DMS153 (cell line): ENCODE data around the gene RNF10.
"Not testable (repeated sequence)": the region's sequence is repeated elsewhere in the genome, so short reads cannot be mapped to it uniquely, and the experiment has no call there.

Experiments
- DNase-seq: peaks from one replicate; lab custom pipeline; 2025; lab: John Stamatoyannopoulos, UW

The RNF10 gene

DNA sequence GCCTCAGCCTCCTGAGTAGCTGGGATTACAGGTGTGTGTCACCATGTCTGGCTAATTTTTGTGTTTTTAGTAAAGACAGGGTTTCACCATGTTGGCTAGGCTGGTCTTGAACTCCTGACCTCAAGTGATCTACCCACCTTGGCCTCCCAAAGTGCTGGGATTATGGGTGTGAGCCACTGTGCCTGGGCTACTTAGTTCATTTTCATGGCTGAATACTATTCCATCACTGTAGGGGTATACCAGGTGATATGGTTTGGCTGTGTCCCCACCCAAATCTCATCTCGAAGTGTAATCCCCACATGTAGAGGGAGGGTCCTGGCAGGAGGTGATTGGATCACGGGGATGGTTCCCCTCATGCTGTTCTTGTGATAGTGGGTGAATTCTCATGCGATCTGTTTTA is 83.0 kb downstream of the RNF10 start:
- not testable (repeated sequence) for DNase-seq

DNA sequence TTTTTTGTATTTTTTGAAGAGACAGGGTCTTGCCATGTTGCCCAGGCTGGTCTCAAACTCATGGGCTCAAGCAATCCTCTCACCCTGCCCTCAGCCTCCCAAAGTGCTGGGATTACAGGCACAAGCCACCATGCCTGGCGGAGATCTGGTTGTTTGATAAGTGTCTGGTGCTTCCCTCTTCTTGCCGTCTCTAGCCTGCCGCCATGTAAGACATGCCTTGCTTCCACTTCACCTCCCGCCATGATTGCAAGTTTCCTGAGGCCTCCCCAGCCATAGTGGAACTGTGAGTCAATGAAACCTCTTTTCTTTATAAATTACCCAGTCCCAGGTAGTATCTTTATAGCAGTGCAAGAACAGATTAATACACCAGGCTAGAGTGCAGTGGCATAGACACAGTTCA is 83.6 kb downstream of the RNF10 start:
- DNase-seq: not testable (repeated sequence)

DNA sequence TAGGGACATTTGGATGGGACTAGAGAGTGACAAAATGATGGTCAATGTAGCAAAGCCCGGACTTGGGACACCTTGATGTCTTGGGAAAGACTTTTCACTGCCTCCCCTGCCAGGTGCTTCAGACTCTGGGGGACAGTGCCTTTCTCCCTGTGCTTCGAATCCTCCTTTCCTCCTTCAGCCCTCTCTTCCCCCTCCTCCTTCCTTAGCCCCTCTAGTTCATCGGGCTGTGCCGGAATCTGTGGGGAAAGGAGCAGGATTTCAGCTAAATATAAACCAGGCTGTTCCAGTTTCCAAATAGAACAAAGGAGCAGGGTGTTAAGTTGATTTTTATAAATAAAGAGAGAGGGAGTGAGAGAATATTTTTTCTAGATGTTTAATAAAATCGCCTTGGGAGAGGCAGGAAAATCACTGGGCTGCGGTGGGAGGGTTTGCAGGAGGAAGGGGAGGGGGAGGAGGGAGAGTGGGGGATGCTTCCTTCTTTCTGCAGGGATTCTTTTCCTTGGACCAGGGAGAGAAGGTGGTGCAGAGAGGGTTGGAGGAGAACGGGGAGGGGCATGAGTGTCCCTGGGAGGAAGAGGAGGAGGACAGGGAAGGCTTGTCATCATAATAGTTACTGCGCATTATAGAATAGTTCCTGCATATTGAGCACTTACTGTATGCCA is 84.9 kb downstream of the RNF10 start:
- no peak for DNase-seq

DNA sequence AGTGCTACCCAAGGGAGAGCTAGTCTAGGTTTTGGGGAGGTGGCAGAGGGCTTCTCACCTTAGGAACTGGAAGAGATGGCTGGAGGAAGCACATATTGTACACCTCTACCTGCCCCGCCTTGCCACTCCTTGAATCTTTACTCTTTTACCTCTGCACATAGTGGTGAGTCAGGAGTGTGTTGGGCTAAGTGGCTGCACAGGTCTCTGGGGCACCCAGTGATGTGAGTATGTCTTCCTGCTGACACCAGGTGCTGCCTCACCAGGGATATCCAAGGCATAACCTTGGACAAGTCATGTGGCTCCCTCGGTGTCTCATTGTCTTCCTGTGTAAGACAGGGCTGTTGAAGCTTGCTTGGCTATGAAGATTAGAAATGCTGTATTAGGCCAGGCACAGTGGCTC is 86.5 kb downstream of the RNF10 start:
- DNase-seq: no peak

DNA sequence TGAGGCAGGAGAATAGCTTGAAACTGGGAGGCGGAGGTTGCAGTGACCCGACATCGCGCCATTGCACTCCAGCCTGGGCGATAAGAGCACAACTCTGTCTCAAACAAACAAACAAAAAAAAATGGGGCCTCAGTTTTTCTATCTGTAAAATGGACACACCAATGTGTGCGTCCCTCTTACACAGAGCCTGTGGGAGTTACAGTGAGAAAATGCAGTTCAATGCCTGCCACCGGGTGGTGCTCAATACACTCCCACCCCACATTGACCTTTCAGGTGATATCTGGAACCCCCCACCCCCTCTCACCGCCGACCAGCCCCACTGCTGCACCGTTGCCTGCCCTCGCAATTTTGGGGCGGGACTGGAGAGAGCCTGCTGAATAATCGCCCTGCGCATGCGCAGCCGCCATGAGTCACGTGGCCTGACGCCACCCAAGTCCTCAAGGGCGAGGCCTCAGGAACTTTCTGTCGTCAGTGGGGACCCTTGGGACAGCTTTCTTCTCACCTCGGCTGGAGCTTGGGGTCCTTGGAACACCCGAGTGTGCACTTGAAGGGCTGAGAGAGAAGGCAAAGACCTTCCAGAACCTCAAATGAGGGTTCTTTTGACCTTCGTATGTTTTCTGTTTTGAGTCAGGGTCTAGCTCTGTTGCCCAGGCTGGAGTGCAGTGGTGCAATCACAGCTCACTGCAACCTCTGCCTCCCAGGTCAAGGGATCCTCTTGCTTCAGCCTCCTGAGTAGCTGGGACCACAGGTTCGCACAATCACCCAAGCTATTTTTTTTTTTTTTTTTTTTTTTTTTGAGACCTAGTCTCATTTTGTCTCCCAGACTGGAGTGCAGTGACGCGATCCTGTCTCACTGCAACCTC is 91.6 kb downstream of the RNF10 start:
- DNase-seq: no peak
